Peyer's patch (tissue), 4 donors: ENCODE results near the gene SALL1.

Experiments
- POLR2A ChIP-seq, 2 donors: fragments of 450-650 bp; IDR thresholded peaks; one replicate each; pipeline ENCODE4 v1.5.1; 2017; ENCODE audit warnings: antibody characterized with exemption in 2 of 2, mild to moderate bottlenecking in 2 of 2, moderate library complexity in 2 of 2
- TF ChIP-seq, protein P1 (sequence below), 6 experiments: fragments of 450-650 bp in 4 of 6; fragments of 200-600 bp in 2 of 6; sonication (generic) in 1 of 6; IDR thresholded peaks; one replicate each; pipeline ENCODE4 v1.5.1; 2017 to 2019; ENCODE audit warnings: antibody characterized with exemption in 6 of 6, mild to moderate bottlenecking in 3 of 6, moderate library complexity in 1 of 6

DNA sequence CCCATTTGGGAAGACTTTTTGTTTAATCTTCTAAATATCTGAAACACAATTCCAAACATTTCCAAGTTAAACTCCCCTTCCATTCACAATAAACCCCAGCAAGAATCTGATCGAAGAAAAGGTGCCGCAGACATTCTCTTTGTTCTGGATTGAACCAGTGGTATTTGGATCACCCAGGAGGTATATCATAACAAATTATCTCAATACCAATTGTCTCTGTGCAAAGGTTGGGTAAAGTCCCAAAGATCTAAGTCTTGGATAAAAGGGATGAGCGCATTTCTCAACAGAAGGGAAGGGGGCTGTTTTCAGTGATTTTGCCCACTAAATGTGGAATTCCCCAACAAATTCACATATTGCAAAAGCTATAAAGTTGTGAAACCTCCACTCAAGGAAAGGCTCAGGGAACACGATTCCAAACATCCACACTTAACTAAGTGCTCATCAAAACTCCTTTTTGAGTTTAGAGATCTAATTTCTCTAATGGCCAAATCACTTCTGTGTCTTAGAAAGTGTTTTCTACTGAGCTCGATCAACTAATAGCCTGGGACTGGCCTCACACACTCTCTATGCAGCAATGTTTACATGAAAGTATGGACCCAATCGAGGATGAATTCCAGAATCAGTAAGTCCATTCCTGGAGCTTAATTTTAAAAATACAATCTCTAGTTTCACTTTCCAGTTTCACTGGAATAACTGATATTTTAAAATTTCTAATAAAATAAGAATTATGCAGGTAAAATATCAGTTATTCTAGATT is 30.9 kb downstream of the SALL1 start:
- TF ChIP-seq, protein P1, sequence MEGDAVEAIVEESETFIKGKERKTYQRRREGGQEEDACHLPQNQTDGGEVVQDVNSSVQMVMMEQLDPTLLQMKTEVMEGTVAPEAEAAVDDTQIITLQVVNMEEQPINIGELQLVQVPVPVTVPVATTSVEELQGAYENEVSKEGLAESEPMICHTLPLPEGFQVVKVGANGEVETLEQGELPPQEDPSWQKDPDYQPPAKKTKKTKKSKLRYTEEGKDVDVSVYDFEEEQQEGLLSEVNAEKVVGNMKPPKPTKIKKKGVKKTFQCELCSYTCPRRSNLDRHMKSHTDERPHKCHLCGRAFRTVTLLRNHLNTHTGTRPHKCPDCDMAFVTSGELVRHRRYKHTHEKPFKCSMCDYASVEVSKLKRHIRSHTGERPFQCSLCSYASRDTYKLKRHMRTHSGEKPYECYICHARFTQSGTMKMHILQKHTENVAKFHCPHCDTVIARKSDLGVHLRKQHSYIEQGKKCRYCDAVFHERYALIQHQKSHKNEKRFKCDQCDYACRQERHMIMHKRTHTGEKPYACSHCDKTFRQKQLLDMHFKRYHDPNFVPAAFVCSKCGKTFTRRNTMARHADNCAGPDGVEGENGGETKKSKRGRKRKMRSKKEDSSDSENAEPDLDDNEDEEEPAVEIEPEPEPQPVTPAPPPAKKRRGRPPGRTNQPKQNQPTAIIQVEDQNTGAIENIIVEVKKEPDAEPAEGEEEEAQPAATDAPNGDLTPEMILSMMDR (IDR thresholded peaks at IDR 0.05): no peak
- no peak for TF ChIP-seq POLR2A (IDR thresholded peaks at IDR 0.05)
